GM19193 (cell line): ENCODE measurements around the gene KLK14.

Experiments
- POLR2A ChIP-seq: IDR thresholded peaks from 4 replicates; pipeline ENCODE4 v1.6.1; 2011; ENCODE audit not compliant: insufficient read depth, insufficient read length; ENCODE audit errors: extremely low read depth

Gene KLK14

DNA sequence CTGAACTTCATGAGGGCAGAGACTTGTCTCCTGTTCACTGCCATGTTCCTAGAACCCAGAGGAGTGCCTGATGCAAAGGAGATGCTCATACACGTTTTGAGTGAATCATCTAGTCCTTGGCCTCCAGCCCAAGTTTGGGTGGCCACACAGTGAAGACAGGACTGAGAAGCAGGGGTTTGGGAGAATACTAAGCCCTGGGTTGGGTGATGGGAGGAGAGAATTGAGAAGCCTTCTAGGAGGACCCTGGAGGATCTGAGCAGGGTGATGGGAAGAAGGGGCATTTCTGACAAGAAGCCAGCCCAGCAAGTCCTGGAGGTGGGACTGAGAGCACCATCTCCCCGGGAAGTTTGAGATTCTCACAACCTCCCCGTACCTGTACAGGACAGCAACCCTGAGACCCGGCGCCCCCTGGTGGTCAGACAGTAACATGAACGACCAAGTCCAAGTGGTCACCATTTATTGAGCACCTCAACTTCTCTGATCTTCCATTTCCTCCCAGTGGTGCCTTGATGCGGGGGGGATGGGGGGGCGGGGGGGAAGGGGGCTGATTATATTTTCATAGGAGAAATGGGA is 14.6 kb upstream of the KLK14 start:
- no peak for TF ChIP-seq POLR2A

DNA sequence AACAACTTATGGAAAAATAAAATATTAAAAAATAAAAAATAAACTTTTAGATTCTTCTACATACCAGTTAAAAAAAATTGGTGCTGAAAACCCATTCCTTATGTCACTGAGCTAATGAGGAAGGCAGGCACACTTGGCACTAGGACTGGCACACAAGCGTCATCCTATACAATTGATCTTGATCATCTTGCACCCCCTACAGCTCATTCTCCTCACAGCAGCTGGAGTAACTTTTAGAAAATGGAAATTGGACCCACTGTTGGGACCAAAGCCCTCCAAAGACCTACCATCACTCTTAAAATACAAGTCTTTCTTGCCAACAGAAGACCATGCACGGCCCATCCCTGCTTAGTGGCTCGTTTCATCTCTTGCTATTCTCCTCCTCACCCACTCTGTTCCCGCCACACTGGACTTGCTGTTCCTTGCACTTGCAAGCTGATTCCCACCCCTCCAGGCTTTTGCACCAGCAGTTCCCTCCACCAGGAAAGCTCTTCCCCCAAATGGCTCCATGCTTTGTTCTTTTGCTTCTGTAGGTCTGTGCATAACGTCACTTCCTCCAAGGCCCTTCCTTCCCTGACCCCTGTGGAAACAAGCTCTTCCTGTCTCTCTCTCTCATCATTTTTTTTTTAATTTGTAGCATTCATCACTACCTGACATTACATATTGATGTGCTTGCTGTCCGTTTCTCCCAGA is 13.9 kb upstream of the KLK14 start:
- no peak for TF ChIP-seq POLR2A

DNA sequence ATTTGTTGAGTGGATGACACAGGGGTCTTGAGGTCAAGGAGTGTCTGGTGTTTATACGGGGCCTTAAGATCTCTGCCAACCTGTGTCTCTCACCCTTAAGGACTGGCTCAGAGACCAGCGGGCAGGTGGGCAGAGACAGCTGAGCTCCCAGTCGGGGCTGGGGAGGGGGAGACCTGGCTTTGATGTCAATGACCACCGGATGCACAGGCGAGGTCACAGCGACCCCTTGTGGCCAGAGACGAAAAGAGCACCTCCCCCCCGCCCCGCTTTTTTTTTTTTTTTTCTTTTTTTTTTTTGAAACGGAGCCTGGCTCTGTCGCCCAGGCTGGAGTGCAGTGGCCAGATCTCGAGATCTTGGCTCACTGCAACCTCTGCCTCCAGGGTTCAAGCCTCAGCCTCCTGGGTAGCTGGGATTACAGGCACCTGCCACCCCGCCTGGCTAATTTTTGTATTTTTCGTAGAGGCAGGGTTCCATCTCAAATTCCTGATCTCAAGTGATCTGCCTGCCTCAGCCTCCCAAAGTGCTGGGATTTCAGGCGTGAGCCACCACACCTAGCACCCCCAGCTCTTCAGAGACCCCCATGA is 12.1 kb upstream of the KLK14 start:
- TF ChIP-seq POLR2A: no peak

DNA sequence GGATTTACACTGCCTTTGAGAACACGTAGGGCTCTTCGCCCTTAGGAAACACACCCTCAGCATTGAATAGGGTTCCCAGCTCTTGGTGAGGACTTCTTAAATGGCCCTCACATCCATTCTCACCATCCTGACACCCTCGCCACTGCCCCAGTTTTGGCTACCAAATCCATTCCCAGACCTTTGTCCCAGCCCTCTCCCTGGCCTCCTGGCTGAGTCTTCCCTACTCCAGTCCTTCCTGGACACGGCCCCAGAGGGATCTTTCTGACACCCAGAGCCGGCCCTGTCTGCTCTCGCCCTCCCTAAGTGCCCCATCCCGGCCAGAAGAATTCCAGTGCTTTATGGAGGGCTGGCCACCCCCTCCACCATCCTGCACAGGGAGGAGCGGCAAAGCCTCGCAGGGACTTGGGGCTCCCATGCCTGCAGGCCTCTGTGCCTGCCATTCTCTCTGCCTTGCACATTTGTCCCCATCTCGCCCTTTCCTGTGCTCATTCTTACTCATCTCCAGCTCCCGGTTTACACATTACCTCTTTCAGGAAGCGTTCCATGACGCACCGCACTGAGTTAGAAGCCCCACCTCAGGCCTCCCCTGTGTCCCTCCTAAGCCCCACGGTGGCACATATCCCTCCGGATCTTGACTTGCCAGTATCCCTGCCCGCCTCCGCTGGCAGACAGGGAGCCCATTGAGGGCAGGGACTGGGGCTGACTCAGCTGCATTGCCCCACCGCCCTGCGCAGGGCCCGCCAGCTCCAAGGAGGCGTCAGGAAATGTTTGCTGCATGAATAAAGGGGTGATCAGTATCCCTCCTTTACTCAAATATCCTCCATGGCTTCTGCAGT is 11.0 kb upstream of the KLK14 start:
- no peak for TF ChIP-seq POLR2A

DNA sequence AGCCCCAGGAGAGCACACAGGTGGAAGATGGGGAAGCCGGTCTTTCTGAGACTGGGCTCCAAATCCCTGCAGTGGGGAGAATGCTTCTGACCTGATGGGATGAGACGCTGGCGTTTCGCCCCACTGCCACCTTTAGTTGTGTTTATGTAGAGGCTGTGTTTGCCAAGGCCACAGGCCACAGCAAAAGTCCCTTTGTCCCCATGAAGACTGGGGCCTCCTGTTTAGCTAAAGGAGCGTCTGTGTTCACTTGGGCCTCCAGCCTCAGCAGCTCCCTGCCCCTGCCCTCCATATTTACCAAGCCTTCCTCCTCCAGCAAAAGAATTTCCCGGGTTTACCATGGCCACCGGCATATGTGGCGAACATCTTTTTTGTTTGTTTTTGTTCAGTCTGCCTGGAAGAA is 10.4 kb upstream of the KLK14 start:
- TF ChIP-seq POLR2A: no peak

DNA sequence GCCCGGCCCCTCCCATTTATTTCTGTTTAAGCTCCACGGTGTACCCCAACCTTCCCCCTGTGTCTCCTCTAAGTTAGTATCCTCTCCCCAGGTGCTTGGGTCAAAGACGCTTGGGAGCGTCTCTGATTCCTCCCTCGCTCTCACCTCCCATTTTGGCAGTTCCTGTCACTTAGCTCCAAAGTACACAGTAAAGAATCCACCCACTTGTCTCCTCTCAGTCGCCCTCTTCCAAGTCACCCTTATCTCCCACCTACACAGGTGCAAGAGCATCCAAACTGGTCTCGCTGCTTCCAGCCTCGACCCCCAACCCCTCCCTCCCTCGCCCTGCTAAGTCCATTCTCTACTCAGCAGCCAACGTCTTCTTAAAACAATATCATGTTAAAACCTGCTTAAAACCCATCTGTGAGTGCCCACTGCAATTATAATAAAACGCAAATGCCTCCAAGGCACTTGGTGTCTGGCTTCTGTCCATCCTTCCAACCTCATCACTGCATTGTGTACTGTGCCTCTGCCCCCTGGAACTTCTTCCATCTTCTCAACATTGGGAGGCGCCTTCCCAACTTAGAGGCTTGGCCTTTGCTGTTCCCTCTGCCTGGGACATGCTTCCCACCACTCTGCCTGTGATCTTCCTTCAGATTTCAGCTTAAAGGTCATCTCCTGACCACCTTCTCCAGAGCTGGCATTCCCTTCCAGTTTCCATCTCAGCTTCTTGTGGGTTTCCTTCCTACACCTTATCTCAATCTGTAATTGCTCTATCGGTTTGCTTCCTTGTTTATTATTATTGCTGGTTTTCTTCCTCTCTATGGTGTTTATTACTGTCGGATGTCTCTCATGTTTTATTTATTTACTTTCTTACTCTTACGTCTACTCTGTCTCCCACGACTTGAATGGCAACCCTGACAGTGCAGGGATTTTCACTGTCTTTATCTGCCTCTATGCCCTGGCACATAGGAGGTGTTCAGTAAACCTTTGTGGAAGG is 9.5 kb upstream of the KLK14 start:
- no peak for TF ChIP-seq POLR2A

DNA sequence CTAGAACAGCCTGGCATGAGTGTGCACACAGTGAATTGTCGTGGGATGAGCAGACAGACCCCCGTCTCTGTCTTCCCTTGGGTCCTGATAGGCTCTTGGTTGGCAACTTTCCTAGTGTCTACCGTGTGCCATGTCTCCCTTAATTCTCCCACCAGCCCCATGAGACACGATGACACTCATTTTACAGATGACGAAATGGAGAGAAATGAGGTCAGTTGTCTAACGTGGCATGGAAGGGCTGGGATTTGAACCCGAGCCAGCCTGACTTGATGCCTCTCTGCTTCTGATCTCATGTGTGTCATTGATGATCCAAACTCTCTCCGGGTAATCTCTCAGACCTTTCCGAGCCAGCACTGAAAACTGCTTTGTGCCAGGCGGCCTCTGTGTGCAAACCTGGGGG is 8.4 kb upstream of the KLK14 start:
- TF ChIP-seq POLR2A: no peak

DNA sequence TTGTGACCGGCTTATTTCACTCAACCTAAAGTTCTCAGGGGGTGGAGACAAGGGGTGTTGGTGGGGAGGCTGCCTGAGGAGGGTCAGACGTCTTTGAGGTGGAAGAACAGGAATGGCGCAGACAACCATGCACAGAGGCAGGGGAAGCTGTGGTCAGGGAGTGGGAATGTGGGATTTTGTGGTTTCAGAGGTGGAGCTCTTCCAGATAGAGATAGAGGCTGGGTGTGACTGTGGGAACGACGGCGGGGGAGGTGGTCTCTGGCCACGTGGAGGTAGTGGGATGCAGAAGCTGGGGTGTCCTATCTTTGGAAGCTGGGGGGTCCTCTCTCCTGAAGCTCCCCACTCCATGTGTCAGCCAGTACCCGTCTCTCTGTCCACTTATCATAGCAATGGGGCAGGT is 7.8 kb upstream of the KLK14 start:
- no peak for TF ChIP-seq POLR2A

DNA sequence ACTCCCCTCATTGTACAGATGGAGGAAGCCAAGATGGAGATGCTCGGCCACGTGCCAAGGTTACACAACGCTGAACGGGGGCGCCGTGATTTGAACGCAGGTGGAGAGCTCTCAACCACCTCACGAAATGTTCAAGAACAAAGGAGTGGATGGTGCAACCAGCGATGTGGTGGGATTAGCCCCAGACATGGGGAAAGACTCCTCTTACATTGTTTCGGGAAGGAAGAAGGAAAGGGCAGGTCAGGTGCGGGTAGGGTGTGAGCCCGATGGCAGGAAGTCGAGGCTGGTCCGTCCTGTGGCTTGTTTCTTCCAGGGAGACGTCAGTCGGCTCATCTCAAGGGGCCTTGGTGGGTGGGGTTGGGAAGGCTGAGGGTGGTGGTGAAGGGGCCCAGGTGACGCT is 7.1 kb upstream of the KLK14 start:
- no peak for TF ChIP-seq POLR2A

DNA sequence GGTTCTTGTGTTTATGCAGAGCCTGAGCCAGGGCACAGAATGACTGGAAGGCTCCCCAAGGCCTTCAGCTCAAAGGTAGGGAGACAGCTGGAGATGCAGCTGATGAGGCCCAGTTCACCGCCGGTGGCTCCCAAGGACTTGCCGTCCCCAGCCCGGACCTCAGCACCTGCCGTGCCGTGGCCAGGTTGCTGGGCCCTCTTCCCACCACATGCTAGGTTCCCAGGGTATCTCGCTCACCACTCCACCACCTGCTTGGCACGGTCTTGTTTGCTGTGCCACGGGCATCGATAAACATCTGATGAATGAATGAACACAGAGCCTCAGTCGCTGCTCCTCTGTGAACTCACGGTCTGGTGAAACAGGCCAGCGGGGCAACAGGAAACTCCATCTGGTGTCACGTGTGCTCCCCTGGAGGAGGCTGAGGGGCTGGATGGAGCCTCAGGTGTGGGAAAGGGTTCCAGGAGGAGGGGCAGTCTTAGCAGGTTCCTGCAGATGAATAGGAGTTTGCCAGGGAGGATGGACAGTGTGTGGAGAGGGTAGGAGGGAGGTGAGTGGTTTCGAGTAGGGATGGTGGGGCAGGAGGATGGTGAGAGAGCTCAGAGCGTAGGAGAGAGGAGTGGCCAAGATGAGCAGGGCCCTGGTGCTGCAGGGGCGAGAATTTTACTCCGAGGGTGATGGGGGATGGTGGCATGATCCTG is 3.6 kb upstream of the KLK14 start:
- no peak for TF ChIP-seq POLR2A

DNA sequence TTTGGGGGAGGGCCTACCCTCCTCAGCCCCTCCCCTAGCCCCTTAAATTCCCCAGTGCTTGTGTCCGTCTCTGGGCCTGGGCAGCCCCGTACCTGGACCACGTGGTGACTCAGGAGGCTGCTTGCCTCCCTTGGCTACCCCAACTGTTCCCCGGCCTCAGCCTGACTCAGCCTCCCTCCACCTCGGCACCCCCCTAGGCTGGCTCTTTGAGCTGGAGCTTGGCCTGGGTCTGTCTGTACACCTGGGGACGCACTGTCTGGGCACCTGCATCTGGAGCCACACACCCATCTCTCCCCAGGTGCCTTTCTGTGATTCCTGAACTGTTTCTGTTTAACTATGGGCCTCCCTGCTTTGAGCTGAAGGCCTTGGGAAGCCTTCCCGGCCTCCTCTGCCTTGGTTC is 1.8 kb upstream of the KLK14 start:
- TF ChIP-seq POLR2A: no peak

DNA sequence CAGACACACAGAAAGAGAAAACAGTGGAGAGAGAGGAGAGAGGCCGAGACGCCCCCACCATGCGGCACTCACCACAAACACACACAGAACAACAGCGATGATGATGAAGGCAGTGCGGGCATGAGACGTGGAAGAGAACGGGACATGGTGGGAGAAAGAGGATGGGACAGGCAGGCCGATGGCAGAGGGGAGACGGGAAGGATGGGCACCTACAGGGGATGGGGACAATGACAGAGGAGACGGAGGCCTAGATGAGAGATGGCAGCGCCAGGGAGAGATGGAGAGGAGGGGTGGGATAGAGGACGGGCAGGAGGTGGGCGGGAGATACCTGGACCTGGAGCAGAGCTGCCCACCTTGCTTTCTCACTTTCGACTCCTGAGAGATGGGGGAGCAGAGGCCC is 1.1 kb upstream of the KLK14 start:
- TF ChIP-seq POLR2A: no peak

DNA sequence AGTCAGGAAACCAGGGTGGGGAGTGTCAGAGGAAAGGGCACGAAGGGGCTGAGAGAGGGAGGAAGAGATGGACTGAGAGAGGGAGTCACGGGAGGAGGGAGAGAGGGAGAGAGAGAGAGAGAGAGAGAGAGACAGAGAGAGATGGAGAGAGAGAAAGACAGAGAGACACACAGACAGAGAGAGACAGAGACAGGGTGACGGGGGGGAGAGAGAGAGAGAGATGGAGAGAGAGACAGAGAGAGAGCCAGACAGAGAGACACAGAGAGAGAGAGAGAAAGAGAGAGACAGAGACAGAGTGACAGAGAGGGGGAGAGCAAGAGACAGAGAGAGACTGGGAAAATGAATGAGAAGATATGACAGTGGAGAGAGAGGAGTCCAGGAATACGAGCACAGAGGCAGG is 494 bp upstream of the KLK14 start:
- no peak for TF ChIP-seq POLR2A

DNA sequence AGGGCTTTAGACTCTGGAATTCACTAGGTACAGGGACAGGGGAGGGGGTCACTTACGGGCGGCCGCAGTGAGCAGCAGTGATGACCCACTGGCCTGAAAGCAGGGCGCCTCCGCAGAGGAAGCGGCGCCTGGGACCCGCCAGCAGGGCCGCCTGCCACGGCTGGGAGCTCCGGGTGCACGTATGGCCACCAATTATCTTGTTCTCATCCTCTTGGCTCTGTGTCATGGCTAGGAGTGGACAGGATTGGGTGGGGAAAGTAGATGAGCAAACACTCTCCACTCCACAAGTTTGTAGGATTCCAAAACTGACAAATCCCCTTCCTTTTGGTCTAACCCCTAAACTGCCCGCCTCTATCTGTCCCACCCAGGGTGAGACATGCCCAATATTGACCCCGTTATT is 1.2 kb downstream of the KLK14 start:
- no peak for TF ChIP-seq POLR2A

DNA sequence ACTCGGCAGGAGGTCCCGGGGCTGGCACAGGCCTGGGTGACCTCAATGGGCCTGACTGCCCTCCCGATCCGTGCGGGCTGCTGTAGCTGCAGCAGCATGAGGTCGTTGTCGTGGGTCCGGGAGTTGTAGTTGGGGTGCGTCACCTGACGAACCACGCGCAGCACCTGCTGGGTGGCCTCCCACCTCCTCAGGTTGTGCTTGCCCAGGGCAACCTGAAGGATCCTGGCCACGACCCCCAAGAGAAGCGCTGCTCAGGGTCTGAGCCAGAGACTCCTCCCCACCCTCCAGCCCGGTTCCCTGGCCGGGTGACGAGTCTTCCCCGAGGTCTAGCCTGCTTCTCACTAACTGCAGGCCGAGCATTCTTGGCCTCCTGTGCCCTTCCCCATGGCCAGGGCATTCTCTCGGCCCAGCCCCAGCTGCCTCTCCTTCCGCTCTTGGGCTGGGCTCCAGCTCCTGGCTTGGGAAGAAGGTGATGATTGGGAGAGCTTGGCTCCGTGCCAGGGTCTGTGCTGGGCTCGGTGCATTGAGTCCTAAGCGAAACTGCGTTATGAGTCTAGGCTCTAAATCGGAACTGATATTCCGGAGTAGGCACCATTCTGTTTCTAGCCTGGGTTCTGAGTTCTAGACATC is 3.1 kb downstream of the KLK14 start:
- TF ChIP-seq POLR2A: no peak
